K562 (cell line): ENCODE results near the gene ZNF574. TPM values are rescaled to one million over a fixed set of nuclear protein-coding genes. Genes with fewer than 3 reads are reported as not detected.

ENCODE experiments used
- CTBP1 ChIP-seq: fragments of 450-650 bp; IDR thresholded peaks from 2 replicates; pipeline ENCODE4 v1.6.1; 2016; ENCODE audit warnings: borderline replicate concordance
- KDM4B ChIP-seq, 2 experiments: fragments of 450-650 bp in 1 of 2; sonication (generic) in 1 of 2; IDR thresholded peaks; 2 replicates each; pipeline ENCODE4 v1.6.1; 2016 to 2017; ENCODE audit warnings: borderline replicate concordance in 2 of 2, antibody characterized with exemption in 1 of 2, low read depth in 1 of 2, mild to moderate bottlenecking in 1 of 2
- MYNN ChIP-seq, 2 experiments: sonication (generic); formaldehyde crosslinking in 1 of 2; IDR thresholded peaks; 2 replicates each; pipeline versions ENCODE4 v1.5.0 to v1.6.1; 2016 to 2020; ENCODE audit warnings: antibody characterized with exemption in 1 of 2, missing genetic modification reagents in 1 of 2
- PML ChIP-seq: IDR thresholded peaks from 2 replicates; pipeline ENCODE4 v1.6.1; 2012; ENCODE audit warnings: low read length, inconsistent platforms
- PURB ChIP-seq: sonication (generic); formaldehyde crosslinking; IDR thresholded peaks from 2 replicates; pipeline ENCODE4 v1.9.0; 2021; ENCODE audit warnings: low read depth, mild to moderate bottlenecking, missing genetic modification reagents
- RUNX1 ChIP-seq: sonication (generic); IDR thresholded peaks from 2 replicates; pipeline ENCODE4 v1.6.1; 2016; ENCODE audit warnings: antibody characterized with exemption, low read depth
- SMAD4 ChIP-seq: fragments of 250-450 bp; sonication (Bioruptor Pico); conservative IDR thresholded peaks from 2 replicates; pipeline ENCODE4 v1.8.0; 2021; ENCODE audit warnings: inconsistent platforms, mild to moderate bottlenecking, moderate library complexity
- TFE3 ChIP-seq: fragments of 450-650 bp; formaldehyde crosslinking; IDR thresholded peaks from 2 replicates; pipeline ENCODE4 v1.4.0; 2020; ENCODE audit warnings: mild to moderate bottlenecking, mixed read lengths
- ZMIZ1 ChIP-seq, 2 experiments: fragments of 150-350 bp in 1 of 2; IDR thresholded peaks; 2 replicates each; pipeline ENCODE4 v1.6.1; 2012 to 2016; ENCODE audit warnings: low read depth in 2 of 2, low read length in 2 of 2, mild to moderate bottlenecking in 1 of 2, moderate library complexity in 1 of 2
- polyA plus RNA-seq, 8 experiments: library from polyadenylated mRNA; depleted of rRNA in 4 of 8; stranded (reverse) in 5 of 8; unstranded in 3 of 8; fragments of >200 nt; fragmentation: Nextera tagmentation in 2 of 8; fragmentation: Illumina TruSeq in 1 of 8; extraction: Ambion mirVana in 2 of 8; extraction: Trizol in 1 of 8; gene quantifications; 2 replicates each; pipeline versions ENCODE4 v1.2.1 to v1.2.3, GENCODE V29; 2011 to 2014; ENCODE audit warnings: inconsistent platforms in 1 of 8, missing spikeins in 1 of 8
- total RNA-seq, 7 experiments: library from RNA; depleted of rRNA in 6 of 7; stranded (reverse); fragments of >200 nt in 6 of 7; fragmentation: Illumina TruSeq in 2 of 7; extraction: Trizol in 2 of 7; gene quantifications; 2 replicates each; pipeline versions ENCODE4 v1.2.1 to v1.2.3, GENCODE V29; 2011 to 2021; ENCODE audit warnings: low replicate concordance in 1 of 7
- TF ChIP-seq, protein P1 (sequence below): fragments of 450-650 bp; IDR thresholded peaks from 2 replicates; pipeline ENCODE4 v1.6.1; 2017; ENCODE audit warnings: antibody characterized with exemption, mild to moderate bottlenecking
- TF ChIP-seq, protein P2 (sequence below): sonication (generic); formaldehyde crosslinking; IDR thresholded peaks from 2 replicates; pipeline ENCODE4 v1.8.0; 2022; ENCODE audit warnings: mild to moderate bottlenecking, low read depth, missing genetic modification reagents

The ZNF574 gene
- total and polyA plus RNA-seq, 9 of the 15 experiments (the other 6 are each of a cell fraction or from before 2014, with no cell fraction given), result 0.24 to 20.7 (median 8.4) TPM

GRCh38 chr19:42092350-42092749 lies 16.4 kb downstream of the ZNF574 start (continued):
- TF ChIP-seq TFE3 (no peak), CTBP1 (peak; percentile 26; the same call in 1 of the 2 replicates), RUNX1 (no peak), PURB (no peak), ZMIZ1 (IDR thresholded peaks at IDR 0.05; ENCODE audit: low read depth in 2 of 2, low read length in 2 of 2) (no peak), PML (no peak), MYNN (IDR thresholded peaks at IDR 0.05) (peak; percentile 82; the same call in 1 of the 2 replicates), MYNN (CRISPR knock-in tag; IDR thresholded peaks at IDR 0.05) (no peak), KDM4B (IDR thresholded peaks at IDR 0.05; ENCODE audit: borderline replicate concordance in 2 of 2, low read depth in 1 of 2) (no peak), SMAD4 (CRISPR knock-in tag) (no peak)
- TF ChIP-seq, protein P1, sequence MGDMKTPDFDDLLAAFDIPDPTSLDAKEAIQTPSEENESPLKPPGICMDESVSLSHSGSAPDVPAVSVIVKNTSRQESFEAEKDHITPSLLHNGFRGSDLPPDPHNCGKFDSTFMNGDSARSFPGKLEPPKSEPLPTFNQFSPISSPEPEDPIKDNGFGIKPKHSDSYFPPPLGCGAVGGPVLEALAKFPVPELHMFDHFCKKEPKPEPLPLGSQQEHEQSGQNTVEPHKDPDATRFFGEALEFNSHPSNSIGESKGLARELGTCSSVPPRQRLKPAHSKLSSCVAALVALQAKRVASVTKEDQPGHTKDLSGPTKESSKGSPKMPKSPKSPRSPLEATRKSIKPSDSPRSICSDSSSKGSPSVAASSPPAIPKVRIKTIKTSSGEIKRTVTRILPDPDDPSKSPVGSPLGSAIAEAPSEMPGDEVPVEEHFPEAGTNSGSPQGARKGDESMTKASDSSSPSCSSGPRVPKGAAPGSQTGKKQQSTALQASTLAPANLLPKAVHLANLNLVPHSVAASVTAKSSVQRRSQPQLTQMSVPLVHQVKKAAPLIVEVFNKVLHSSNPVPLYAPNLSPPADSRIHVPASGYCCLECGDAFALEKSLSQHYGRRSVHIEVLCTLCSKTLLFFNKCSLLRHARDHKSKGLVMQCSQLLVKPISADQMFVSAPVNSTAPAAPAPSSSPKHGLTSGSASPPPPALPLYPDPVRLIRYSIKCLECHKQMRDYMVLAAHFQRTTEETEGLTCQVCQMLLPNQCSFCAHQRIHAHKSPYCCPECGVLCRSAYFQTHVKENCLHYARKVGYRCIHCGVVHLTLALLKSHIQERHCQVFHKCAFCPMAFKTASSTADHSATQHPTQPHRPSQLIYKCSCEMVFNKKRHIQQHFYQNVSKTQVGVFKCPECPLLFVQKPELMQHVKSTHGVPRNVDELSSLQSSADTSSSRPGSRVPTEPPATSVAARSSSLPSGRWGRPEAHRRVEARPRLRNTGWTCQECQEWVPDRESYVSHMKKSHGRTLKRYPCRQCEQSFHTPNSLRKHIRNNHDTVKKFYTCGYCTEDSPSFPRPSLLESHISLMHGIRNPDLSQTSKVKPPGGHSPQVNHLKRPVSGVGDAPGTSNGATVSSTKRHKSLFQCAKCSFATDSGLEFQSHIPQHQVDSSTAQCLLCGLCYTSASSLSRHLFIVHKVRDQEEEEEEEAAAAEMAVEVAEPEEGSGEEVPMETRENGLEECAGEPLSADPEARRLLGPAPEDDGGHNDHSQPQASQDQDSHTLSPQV, result no peak
- TF ChIP-seq, protein P2, sequence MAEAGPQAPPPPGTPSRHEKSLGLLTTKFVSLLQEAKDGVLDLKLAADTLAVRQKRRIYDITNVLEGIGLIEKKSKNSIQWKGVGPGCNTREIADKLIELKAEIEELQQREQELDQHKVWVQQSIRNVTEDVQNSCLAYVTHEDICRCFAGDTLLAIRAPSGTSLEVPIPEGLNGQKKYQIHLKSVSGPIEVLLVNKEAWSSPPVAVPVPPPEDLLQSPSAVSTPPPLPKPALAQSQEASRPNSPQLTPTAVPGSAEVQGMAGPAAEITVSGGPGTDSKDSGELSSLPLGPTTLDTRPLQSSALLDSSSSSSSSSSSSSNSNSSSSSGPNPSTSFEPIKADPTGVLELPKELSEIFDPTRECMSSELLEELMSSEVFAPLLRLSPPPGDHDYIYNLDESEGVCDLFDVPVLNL (CRISPR knock-in tag), result no peak
